GM12891 (cell line): ENCODE results near the gene SEC14L5.

Experiments used
- POLR2A ChIP-seq: IDR thresholded peaks from 2 replicates; pipeline ENCODE4 v1.6.1; 2011; ENCODE audit warnings: low read depth, low read length, control low read depth
- POLR2AphosphoS5 ChIP-seq: IDR thresholded peaks from 2 replicates; pipeline ENCODE4 v1.6.1; 2011; ENCODE audit warnings: low read depth, low read length, control low read depth
- POU2F2 ChIP-seq: IDR thresholded peaks from 2 replicates; pipeline ENCODE4 v1.6.1; 2011; ENCODE audit warnings: low read depth, mild to moderate bottlenecking, control low read depth, low read length, moderate library complexity
- TAF1 ChIP-seq: IDR thresholded peaks from 2 replicates; pipeline ENCODE4 v1.6.1; 2011; ENCODE audit warnings: low read depth, low read length, control low read depth

GRCh38 chr16:4937782-4938682, 20.1 kb upstream of the SEC14L5 start:
- TF ChIP-seq POLR2AphosphoS5 (no peak), TAF1 (no peak), POLR2A (no peak), POU2F2 (no peak)
